A549 (cell line): ENCODE data around the gene HMHB1.

Experiments
- CHD2 ChIP-seq: fragments of 150-350 bp; IDR thresholded peaks from 2 replicates; pipeline ENCODE4 v1.6.1; 2014; ENCODE audit warnings: low read length; ENCODE audit not compliant: partially characterized antibody
- CTCF ChIP-seq: fragments of >200 bp; sonication (Bioruptor Twin); formaldehyde crosslinking; IDR thresholded peaks from 3 replicates; pipeline ENCODE4 v1.5.1; 2016
- E2F6 ChIP-seq: IDR thresholded peaks from 2 replicates; pipeline ENCODE4 v1.6.1; 2012; ENCODE audit warnings: low read depth, borderline replicate concordance
- USF2 ChIP-seq: fragments of 450-650 bp; IDR thresholded peaks from 2 replicates; pipeline ENCODE4 v1.6.1; 2014; ENCODE audit warnings: antibody characterized with exemption

- no peak for TF ChIP-seq CHD2
- no peak for TF ChIP-seq E2F6
- TF ChIP-seq CTCF, result no peak
- no peak for TF ChIP-seq USF2
These were observed 25.4 kb downstream of the HMHB1 start for GRCh38 chr5:143837306-143837848.
